Measurements from ENCODE around the gene SMARCAD1. TPM values are rescaled to one million over a fixed set of nuclear protein-coding genes. Genes with fewer than 3 reads are reported as not detected.

The SMARCAD1 gene
- total RNA-seq, 2 experiments from 2014 or later = 28.4 to 30.0 TPM

DNA sequence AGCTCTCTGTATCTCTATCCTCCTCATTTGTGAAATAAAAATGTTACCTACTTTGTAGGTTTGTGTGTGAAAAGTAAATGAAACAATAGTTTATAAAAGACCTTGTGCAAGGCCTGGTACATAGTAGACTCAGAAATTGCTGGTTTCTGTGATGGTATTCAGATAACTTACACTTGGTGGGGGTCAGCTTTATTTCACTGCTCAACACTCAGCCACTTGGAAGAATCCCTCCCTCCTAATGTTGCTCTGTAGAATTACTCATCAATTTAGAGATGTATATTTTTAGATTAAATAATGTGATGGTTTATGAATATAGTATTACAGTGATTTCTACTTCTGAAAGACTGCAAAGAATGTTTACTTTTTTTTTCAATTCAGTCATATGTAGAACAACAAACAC, 32.7 kb downstream of the SMARCAD1 start:
- no peak overlapping the region for H3K27ac Mint-ChIP-seq
- CTCF ChIA-PET = no interaction called here
- no peaks in the 10 kb centered on the region for H3K9me3 Mint-ChIP-seq
- H3K36me3 Mint-ChIP-seq (ENCODE audit: low read depth) = peaks cover 28% of the 10 kb centered on the region
- H3K4me3 Mint-ChIP-seq = no peak overlapping the region
- H3K4me1 Mint-ChIP-seq = no peaks in the 10 kb centered on the region
- POLR2A ChIA-PET = no interaction called here
- DNase-seq = no peak
- no peaks in the 10 kb centered on the region for H3K27me3 Mint-ChIP-seq

DNA sequence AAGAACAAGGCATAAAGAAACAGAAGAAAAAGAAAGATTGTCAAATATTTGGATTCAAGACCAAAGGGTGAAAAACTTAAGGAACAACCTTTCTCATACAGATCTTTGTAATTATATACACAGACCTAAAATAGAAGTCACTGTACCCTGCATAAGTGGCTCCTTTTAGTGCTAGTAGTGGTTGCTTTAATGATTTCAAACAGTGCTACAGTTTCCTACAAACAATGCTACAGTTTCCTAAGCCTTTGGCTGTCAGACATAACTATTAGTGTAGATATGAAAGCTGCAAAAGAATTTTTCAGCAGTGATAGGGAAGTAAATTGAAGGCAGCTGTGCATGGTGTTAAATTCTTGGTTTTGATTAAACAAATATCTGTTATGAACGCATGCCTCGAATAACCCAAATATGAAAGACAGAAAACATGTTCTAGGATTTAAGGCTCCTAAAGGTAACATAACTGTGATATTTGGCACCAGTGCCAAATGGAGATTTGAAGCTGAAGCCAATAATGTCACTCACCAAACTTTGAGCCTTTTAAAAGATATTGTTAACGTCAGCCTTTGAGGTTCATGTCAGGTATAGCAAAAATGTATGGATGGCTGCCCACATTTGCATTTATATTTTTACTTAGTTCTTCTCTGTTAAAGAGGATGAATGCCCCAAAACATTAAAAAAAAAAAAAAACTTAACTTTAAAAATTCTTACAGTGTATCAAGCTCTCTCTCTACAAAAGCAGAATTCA, 36.6 kb downstream of the SMARCAD1 start:
- peaks cover 45% of the 10 kb centered on the region for H3K36me3 Mint-ChIP-seq (ENCODE audit: low read depth)
- no peak for DNase-seq
- CTCF ChIA-PET = no interaction called here
- no peaks in the 10 kb centered on the region for H3K9me3 Mint-ChIP-seq
- no peaks in the 10 kb centered on the region for H3K4me1 Mint-ChIP-seq
- no peak overlapping the region for H3K27ac Mint-ChIP-seq
- POLR2A ChIA-PET = no interaction called here
- H3K4me3 Mint-ChIP-seq = no peak overlapping the region
- no peaks in the 10 kb centered on the region for H3K27me3 Mint-ChIP-seq

DNA sequence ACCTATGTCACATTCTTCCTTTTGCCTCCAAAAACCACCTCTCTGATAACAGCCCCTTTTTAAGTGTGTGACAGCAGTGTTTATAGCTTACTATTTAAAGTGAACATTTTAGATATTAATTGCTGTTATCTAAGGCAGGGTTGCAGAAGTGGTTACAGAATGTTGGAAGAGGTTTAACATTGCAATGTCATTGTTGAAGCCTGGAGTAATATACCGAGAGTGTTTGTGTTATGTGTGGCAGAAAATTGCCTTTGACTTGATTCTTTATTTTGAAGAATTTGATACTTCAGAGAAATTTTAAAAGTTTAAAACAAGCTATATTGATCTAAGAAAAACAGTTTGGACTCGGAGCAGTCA, 37.1 kb downstream of the SMARCAD1 start:
- Mint-ChIP-seq H3K4me1 (no peaks in the 10 kb centered on the region), H3K9me3 (no peaks in the 10 kb centered on the region)
- POLR2A ChIA-PET = no interaction called here

DNA sequence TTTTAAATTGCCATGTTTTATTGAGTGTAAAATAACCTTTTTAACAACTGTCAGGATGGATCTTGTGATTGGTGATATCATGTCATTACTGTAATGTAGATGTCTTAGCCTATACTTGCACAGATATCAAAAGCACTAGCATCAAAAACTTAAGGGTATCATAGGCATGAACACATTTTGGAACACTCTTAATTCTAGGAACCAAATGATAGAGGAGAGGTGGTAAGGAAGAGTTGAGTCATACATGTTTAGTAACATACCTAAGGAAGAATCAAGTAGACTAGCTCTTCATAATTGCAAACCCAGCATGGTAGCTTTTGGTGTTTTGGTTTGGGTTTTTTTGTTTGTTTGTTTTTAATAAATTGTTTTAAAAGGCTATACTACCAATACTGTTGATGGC, 43.4 kb downstream of the SMARCAD1 start:
- Mint-ChIP-seq H3K9me3 (no peaks in the 10 kb centered on the region), H3K27ac (no peak overlapping the region), H3K27me3 (no peaks in the 10 kb centered on the region), H3K4me1 (peaks cover 3% of the 10 kb centered on the region), H3K36me3 (ENCODE audit: low read depth) (peaks cover 51% of the 10 kb centered on the region), H3K4me3 (no peak overlapping the region)
- POLR2A ChIA-PET = no interaction called here
- CTCF ChIA-PET = no interaction called here
- no peak for DNase-seq

More for the DNA sequence above, 37.1 kb downstream of the SMARCAD1 start:
- no peak for DNase-seq
- CTCF ChIA-PET = no interaction called here
- H3K27me3 Mint-ChIP-seq = no peaks in the 10 kb centered on the region
- H3K27ac Mint-ChIP-seq = no peak overlapping the region
- H3K36me3 Mint-ChIP-seq (ENCODE audit: low read depth) = peaks cover 48% of the 10 kb centered on the region
- H3K4me3 Mint-ChIP-seq = no peak overlapping the region

DNA sequence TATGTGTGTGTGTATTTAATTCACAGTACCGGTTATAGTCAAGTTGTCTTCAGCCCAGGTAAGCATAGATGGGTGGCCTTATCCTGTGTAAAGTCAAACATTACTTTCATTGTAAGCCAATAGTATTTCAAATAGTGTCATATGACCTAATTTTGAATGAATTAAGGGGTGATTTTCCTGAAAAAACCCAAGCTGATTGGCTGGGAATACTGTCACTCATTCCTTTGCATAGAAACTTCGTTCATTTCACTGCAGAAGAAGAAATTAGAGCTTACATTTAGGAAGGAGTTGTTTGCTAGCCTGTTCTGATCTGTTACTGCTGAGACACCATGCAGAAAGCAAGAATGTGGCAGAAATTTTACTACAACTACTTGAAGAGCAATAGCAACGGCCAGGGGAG, 45.4 kb downstream of the SMARCAD1 start:
- Mint-ChIP-seq H3K27ac (no peak overlapping the region), H3K27me3 (no peaks in the 10 kb centered on the region), H3K4me3 (no peak overlapping the region), H3K4me1 (peaks cover 5% of the 10 kb centered on the region), H3K9me3 (no peaks in the 10 kb centered on the region), H3K36me3 (ENCODE audit: low read depth) (peaks cover 45% of the 10 kb centered on the region)
- ChIA-PET CTCF (no interaction called here), POLR2A (no interaction called here)
- no peak for DNase-seq

DNA sequence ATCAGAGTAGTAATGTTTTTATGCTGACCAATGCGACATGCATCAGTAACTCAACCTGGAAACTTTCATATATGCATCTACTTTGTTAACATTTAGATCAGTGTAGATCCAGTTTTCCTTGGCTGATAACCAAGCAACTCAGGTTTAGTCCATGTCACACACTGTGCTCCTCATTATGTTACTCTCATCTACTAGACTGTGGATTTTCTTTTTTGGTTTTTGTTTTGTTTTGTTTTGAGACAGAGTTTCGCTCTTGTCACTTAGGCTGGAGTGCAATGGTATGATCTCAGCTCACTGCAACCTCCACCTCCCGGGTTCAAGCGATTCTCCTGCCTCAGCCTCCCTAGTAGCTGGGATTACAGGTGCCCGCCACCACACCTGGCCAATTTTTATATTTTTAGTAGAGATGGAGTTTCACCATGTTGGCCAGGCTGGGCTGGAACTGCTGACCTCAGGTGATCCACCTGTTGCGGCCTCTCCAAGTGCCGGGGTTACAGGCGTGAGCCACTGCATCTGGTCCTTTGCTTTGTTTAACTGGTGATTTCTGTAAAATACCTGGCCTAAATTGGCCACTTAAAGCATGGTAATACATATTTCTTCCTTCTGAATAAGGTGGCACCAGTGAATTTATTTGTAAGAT, 48.6 kb downstream of the SMARCAD1 start:
- peaks cover 35% of the 10 kb centered on the region for H3K36me3 Mint-ChIP-seq (ENCODE audit: low read depth)
- ChIA-PET POLR2A (no interaction called here), CTCF (no interaction called here)
- no peak overlapping the region for H3K4me3 Mint-ChIP-seq
- peak overlapping the region; percentile 8 for H3K27ac Mint-ChIP-seq
- no peaks in the 10 kb centered on the region for H3K9me3 Mint-ChIP-seq
- H3K27me3 Mint-ChIP-seq = no peaks in the 10 kb centered on the region
- DNase-seq = no peak
- H3K4me1 Mint-ChIP-seq = peaks cover 2% of the 10 kb centered on the region

DNA sequence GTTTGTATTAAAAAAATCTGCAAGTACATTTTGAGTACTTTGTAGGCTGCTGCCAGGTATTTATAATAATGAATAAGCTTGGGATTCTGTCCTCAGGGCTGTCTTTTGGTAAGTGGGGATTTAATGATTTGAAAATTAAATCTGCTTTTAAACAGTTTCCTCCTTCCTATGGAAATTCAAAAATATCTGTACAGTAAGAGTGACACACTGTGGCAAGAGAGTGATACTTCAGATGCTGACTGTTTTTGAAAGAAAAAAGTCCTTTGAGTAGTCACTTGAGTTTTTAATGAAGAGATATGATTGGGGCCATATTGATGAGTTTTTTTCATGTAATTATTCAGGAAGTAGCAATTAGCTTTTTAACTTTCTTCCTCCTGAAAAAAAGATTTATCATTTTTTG, 49.2 kb downstream of the SMARCAD1 start:
- DNase-seq = no peak
- Mint-ChIP-seq H3K27me3 (no peaks in the 10 kb centered on the region), H3K9me3 (no peaks in the 10 kb centered on the region), H3K27ac (no peak overlapping the region), H3K36me3 (ENCODE audit: low read depth) (peaks cover 33% of the 10 kb centered on the region), H3K4me1 (peaks cover 2% of the 10 kb centered on the region), H3K4me3 (no peak overlapping the region)
- CTCF ChIA-PET = no interaction called here
- POLR2A ChIA-PET = no interaction called here

DNA sequence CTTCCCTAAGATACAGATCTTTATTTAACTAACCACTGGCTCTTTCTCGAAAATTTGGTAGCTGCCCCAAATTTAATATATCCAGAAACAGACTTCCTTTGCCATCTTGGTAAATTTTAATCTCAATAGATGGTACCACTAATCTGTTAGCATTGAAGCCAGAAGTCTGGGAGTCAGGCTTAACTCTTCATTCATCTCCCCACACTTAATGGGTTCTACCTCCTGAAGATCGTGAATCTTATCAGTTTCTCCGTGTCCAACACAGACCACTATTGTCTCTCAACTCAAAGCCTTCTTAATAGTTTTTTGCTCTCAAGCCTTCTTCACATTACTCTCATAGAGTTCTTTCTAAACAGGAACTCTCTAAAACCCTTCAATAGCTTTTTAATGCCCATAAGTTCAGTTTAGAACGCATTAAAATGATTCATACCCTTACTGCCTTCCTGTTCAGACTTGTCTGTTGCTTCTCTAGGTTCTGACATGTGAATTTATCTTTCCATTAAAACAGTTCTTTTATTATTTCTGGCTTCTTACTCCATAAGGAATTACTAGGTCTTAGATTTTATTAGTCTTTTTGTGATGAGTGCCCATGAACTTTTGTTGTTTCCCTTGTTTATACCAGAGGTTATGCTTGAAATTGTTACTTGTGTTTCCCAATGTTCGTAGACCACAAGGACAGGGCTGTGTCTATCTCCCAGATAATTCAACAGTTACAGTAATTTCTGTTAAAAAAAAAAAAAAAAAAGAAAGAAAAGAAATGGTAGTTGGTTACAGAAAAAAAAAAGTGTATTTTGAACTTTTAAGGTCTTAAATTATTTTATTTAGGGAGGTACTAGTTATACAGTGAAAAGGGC, 54.7 kb downstream of the SMARCAD1 start:
- ChIA-PET POLR2A (no interaction called here), CTCF (no interaction called here)
- Mint-ChIP-seq H3K4me3 (no peak overlapping the region), H3K27me3 (no peaks in the 10 kb centered on the region), H3K36me3 (ENCODE audit: low read depth) (peaks cover 31% of the 10 kb centered on the region), H3K9me3 (no peaks in the 10 kb centered on the region), H3K4me1 (no peaks in the 10 kb centered on the region), H3K27ac (no peak overlapping the region)
- DNase-seq = no peak

DNA sequence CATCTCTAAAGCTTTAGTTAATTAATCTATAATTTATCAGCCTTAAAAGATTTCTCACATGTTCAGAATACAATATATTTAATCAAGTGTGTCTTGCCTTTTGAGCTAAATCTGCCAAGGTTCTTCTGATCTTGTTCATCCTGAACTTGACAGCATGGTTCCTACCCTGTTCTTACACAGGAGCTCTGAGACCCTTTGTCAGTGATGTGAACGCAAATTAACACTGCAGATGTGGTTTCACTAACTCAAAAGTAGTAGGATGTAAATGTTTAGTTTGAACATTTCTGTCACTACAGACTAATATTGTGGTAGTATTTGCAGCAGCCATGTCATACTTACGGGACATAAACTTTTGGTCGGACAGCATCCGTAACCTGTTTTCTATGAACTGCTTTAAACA, 59.4 kb downstream of the SMARCAD1 start:
- no peaks in the 10 kb centered on the region for H3K27me3 Mint-ChIP-seq
- no peaks in the 10 kb centered on the region for H3K9me3 Mint-ChIP-seq
- H3K36me3 Mint-ChIP-seq (ENCODE audit: low read depth) = peaks cover 20% of the 10 kb centered on the region
- ChIA-PET POLR2A (no interaction called here), CTCF (no interaction called here)
- H3K4me3 Mint-ChIP-seq = no peak overlapping the region
- no peak for DNase-seq
- no peaks in the 10 kb centered on the region for H3K4me1 Mint-ChIP-seq
- no peak overlapping the region for H3K27ac Mint-ChIP-seq

DNA sequence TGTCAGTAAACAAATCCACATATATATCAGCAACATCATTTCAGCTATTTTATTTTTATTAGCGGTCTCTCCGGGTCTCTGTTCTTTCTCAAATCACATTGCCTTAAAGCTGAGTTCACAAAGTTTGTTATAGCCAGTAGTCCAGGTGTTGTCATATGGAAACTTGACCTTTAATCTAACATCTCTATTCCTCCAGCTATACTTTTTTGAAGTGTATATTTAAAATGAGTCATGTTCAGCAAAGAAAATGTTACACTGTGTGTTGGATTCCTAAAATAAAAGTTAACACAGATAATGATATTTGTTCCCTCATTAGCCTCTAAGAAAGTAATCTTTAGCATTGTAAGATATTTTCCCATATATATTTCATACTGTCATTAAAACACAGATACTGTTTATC, 63.6 kb downstream of the SMARCAD1 start:
- ChIA-PET POLR2A (interaction anchor here (0.6 kb wide), 1 partner anchor 92 kb away, joined by 3 read pairs; no protein-coding TSS in a partner anchor), CTCF (no interaction called here)
- no peaks in the 10 kb centered on the region for H3K4me1 Mint-ChIP-seq
- no peak overlapping the region for H3K27ac Mint-ChIP-seq
- H3K27me3 Mint-ChIP-seq = no peaks in the 10 kb centered on the region
- H3K4me3 Mint-ChIP-seq = no peak overlapping the region
- H3K36me3 Mint-ChIP-seq (ENCODE audit: low read depth) = peaks cover 15% of the 10 kb centered on the region
- no peak for DNase-seq
- no peaks in the 10 kb centered on the region for H3K9me3 Mint-ChIP-seq

DNA sequence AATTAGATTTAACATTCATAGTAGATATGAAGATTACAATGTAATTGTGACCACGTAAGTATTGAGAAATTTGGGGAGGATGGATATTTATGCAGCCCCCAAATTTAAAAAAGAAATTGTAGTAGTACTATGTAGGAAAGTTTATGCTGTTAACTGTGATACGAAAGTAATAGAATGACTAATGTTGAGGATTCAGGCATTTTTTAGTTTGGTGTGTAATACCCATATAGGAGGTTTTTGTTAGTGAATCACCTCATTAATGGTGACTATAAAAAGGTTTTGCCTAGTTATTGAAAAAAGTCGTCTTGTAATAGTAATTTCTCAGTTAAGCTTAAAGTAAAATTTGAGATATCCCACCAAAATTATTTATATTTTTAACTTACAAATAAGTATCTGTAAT, 67.2 kb downstream of the SMARCAD1 start:
- H3K4me3 Mint-ChIP-seq = no peak overlapping the region
- DNase-seq = no peak
- H3K4me1 Mint-ChIP-seq = no peaks in the 10 kb centered on the region

DNA sequence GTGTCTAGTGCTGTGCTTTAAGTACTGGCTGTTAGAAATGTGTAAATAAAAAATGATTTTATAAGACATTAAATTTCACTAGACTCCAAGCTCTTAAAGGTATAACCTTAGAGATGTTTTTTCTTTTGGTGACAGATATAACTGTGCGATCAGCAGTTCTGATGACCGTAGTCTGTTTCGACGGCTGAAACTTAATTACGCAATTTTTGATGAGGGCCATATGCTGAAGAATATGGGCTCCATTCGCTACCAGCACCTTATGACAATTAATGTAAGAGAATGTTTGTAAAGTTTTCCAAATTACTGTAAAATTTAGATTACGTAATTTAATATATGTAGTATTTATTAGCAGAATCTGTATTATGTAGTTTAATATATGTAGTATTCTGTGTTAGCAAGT, 68.5 kb downstream of the SMARCAD1 start:
- Mint-ChIP-seq H3K9me3 (no peaks in the 10 kb centered on the region), H3K4me1 (no peaks in the 10 kb centered on the region), H3K27me3 (no peaks in the 10 kb centered on the region), H3K27ac (no peak overlapping the region), H3K4me3 (no peak overlapping the region), H3K36me3 (ENCODE audit: low read depth) (peaks cover 30% of the 10 kb centered on the region)
- ChIA-PET CTCF (no interaction called here), POLR2A (no interaction called here)
- no peak for DNase-seq

More for the DNA sequence above, 67.2 kb downstream of the SMARCAD1 start:
- Mint-ChIP-seq H3K27ac (no peak overlapping the region), H3K9me3 (no peaks in the 10 kb centered on the region), H3K36me3 (ENCODE audit: low read depth) (peaks cover 30% of the 10 kb centered on the region), H3K27me3 (no peaks in the 10 kb centered on the region)
- ChIA-PET POLR2A (no interaction called here), CTCF (no interaction called here)

DNA sequence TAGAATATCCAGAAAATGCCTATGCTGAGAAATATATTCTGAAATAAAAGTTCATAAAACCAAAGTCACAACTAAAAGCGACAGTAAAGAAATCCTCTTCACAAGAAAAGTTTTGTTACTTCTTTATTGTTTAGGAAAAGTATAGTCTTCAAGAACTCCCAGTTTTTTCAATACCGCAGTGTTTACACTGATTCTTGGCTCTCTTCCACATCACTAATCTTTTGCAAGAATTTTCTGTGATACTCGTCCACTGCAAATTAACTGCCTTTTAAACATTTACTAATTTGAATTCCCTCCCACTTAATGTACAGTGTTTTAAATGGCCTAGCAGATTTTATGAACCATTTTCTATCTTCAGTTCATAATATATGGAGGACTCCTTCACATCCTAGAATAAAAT, 69.9 kb downstream of the SMARCAD1 start:
- H3K4me1 Mint-ChIP-seq = no peaks in the 10 kb centered on the region
- H3K9me3 Mint-ChIP-seq = no peaks in the 10 kb centered on the region
- CTCF ChIA-PET = no interaction called here
- H3K27me3 Mint-ChIP-seq = no peaks in the 10 kb centered on the region
- DNase-seq = no peak
- no peak overlapping the region for H3K27ac Mint-ChIP-seq
- H3K4me3 Mint-ChIP-seq = no peak overlapping the region
- H3K36me3 Mint-ChIP-seq (ENCODE audit: low read depth) = peaks cover 32% of the 10 kb centered on the region
- POLR2A ChIA-PET = no interaction called here

DNA sequence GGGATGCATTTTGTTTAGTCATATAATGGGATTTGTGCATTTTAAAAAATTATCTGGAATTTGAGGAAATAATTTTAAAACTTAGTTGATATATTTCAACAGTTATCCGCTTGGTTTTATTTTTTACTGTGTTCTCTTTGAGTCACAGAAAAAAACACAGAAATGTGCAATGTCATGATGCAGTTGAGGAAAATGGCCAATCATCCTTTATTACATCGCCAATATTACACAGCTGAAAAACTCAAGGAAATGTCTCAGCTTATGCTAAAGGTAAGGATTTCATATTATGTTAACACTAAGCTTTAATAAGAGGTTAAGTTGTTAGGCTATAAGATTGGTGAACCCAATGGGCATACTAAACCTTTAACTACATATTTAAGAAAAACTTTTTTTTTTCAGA, 71.1 kb downstream of the SMARCAD1 start:
- no peaks in the 10 kb centered on the region for H3K9me3 Mint-ChIP-seq
- H3K27ac Mint-ChIP-seq = no peak overlapping the region
- no peaks in the 10 kb centered on the region for H3K27me3 Mint-ChIP-seq
- peaks cover 45% of the 10 kb centered on the region for H3K36me3 Mint-ChIP-seq (ENCODE audit: low read depth)
- H3K4me1 Mint-ChIP-seq = no peaks in the 10 kb centered on the region
- DNase-seq = no peak
- ChIA-PET POLR2A (no interaction called here), CTCF (no interaction called here)
- no peak overlapping the region for H3K4me3 Mint-ChIP-seq

Data from activated CD4-positive, alpha-beta memory T cell treated with anti-CD3 and anti-CD28 coated beads, Interleukin-2, amount 10 ng/mL, durations not matched to agents 7 days and 5 days (primary cell).